Muscle of arm (tissue), 12 donors: Measurements from ENCODE around the gene DOK3. TPM values are rescaled to one million over a fixed set of nuclear protein-coding genes. Genes with fewer than 3 reads are reported as not detected.
"Not testable (repeated sequence)": the region's sequence is repeated elsewhere in the genome, so short reads cannot be mapped to it uniquely, and the experiment has no call there.

Source experiments
- DNase-seq: peaks from one replicate; pipeline ENCODE4 v3.0.0-alpha.2; 2013
- polyA plus RNA-seq, 12 donors: library from polyadenylated mRNA; unstranded; fragments of 120-200 nt; gene quantifications; one replicate each; pipeline ENCODE4 v1.2.1, GENCODE V29; 2013; ENCODE audit not compliant: insufficient read length in 12 of 12

Gene DOK3
- polyA plus RNA-seq, 12 donors: 4.5 to 14.6 (median 5.4) TPM; not detected in 2

DNA sequence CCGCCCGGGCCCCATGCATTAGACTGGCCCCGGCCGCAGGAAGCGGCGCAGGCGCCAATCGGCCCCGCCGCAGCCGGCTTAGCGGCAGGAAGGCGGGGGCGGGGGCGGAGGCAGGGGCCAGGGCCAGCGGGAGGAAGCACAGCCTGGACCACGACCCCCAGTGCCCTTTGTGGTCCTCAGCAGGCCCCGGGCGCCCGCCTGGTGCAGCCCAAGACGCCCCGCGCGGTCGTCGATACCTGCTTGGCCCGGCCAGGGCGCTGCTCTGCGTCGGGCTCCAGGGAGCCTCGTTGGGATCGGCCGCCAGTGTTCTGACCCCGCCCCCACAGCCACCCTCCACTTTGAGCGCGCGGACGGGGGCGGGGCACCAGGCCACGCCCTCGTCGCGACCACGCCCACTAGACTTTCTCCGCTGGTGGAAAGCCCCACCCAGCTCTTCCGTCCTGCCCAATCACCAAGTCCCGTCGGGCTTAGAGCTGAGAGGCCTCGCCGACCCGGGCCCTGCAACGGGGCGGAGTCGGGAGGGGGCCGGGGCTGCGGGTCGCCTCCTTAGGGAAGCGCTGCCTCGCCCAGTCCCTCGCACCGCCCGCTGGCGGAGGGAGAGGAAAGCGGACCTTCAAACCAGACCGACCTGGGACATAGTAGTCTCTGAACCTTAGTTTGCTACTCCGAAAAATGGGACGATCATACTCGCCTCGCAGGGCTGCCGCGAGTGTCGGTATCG is 12.2 kb downstream of the DOK3 start, which contains the start of gene PDLIM7:
Gene PDLIM7, minus strand, starts transcription at position 313 of the 721 bp plus-strand sequence. CDS start 1,092 bp downstream, outside the sequence.
- DNase-seq: peak; percentile 98

DNA sequence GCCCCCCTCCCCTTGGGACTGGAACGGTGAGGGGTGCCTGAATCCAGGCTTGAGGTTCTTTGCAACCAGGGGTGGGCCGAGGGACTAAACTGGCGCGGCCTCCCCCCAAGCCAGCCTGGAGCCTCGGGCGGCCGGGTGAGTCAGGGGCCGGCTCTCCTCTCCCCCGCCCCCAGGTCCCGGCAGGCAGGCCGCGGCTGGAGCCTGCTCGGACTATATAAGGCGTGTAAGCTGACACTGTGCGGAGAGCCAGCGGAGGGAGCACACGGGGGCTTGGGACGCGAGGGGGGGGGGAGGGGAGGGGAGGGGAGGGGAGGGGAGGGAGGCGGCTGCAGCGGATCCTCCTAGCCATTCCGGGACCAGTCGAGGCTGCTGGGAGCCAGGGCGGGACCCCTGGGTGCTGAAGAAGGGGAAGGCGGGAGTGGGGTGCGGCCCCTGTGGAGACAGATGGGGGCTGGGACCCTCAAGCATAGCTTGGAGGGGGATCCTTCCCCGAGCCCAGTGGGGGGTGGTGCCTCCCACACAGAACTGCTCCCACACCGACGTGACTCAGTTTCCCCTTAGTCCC is 12.8 kb downstream of the DOK3 start:
- peak; percentile 86 for DNase-seq

DNA sequence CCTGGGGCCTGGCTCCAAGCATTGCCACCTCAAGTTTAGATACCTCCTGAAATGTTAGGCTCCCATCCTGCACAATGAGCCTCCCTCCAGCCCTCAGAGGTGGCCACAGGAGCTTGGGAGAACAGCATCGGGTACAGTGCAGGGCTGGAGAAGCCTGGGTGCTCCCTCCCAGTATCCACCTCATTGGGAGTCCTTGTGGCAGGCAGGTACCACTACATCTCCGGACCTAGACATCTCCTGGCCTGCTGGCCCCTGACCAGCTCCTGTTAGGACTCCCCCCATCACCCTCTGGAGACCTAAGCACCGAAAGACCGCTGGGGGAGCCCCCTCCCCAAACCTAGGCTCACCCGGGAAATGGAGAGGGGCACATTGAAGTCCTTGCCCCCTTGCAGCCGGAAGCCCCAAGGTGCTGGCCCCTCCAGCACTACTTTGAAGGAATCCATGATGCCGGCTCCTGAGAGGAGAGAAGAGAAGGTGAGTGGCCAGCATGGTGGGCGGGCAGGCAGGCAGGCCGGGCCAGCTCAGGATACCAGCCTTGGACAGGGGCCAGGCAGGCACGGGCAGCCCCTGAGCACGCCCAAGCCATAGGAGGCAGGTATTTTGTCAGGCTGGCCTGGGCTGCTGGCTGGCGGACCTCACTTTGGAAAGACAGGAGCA is 13.4 kb downstream of the DOK3 start:
- no peak for DNase-seq

DNA sequence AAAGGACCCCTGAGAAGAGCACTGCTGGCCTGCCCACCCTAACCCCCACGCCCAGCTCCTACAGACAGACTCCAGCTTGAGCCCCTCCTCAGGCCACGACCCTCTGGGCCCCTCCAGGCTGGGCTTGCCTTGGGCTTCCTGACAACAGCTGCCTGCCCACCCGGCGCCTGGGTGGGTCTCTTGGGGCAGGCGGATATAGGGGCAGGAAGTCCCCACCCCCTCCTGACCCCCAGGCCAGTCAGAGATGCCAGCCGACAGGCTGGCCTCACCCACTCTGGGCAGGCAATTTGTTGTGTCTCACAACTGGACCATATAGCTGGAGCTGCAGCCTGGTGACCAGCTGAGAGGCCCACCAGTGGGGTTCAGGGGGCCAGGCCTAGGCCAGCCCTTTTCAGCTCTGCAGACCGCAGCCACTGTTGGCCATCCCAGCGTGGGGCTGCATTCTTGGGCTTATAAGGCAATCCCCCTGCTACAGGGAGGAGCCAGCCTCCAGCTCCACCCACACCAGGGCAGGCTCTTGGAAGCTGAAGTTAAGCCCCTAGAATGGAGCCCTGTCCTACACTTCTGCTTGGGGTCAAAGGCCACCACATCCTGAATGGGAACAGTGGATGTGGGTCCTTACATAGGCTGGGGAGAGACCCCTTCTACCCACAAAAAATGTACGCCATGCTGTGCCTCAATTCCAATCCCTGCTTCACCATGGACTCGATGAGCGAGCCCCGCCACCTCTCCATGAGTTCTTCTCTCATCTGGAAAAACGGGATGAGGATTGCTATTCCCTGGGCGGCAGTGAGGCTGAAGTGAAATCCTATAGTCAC is 14.2 kb downstream of the DOK3 start:
- DNase-seq: peak; percentile 79

DNA sequence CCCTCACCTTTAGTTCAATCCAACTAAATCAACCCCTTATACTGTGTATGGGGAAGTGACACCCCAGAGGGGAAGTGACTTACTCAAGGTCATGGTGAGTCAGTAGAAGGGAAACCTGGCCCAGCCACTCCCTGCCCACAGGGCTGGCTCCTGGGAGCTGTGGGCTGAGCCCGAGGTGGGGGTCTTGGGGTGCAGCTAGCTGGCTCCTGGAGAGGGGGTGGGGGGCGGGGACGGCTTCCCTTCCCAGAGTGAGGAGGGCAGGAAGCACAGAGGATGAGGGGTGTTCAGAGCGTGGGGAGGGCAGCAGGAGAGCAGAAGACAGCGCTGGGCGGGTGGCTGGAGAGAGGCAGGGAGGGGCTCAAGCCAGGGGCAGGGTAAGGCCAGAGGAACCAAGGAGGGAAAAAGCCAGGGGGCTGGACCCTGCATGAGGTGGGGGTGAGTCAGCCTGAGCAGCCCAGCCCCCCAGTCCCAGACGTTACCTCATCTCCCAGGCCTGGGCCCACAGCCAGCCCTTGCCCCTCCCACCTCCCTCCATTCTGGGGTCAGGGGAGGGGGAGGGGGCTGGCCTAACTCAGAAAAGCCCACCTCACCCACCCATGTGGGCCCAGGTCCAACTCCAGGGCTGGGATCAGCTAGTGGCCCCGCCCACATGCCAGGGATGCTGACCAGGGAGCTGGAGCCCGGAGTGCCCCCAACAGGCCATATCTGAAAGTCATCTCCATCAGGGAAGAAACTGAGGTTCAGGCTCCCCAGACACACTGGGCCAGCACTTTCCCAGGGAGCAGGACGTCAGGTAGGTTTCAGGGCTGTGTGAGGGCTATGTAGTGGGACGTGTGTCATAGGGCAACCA is 15.1 kb downstream of the DOK3 start:
- peak; percentile 77 for DNase-seq

DNA sequence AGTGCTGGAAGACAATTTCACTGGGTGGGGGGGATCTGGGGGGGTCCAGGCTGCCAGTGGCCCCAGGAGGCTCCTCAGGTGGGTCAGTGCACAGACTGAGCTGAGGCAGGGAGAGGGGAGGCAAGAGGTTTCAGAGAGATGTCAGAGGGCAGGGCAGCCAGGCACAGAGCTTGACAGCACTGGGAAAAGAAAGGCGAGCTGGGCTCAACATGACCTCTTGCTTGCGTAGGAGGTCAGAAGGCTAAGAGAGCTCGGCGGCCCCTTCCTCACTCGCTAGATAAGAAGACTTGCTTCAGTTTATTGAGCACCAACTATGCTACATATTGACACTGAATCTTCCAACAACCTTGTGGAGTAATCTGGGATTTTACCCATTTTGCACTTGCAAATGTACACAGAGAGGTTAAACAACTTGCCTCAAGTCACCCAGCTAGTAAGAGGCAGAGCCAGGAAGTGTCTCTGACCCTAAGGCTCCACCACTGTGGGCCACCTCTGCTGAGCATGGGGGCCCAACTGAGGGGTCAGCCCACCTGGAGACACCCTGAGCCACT is 15.8 kb downstream of the DOK3 start:
- no peak for DNase-seq

DNA sequence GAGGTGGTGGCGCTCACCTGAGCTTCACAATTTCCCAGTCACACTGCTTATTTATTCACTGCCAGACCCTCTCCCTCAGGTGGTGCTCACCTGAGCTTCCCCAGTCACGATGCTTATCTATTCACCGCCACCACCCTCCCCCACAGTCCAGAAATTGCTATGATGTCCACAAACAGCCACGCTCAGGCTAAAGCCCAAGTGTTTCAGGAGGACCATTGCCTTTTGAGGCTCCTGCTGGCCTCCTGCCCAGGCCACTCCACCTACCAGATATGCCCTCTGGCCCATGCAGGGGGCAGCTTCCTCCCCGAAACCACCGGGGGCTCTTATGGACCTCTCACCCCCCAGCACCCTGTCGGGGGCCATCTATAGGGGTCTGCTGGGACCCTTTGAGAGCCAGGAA is 16.8 kb downstream of the DOK3 start:
- no peak for DNase-seq

DNA sequence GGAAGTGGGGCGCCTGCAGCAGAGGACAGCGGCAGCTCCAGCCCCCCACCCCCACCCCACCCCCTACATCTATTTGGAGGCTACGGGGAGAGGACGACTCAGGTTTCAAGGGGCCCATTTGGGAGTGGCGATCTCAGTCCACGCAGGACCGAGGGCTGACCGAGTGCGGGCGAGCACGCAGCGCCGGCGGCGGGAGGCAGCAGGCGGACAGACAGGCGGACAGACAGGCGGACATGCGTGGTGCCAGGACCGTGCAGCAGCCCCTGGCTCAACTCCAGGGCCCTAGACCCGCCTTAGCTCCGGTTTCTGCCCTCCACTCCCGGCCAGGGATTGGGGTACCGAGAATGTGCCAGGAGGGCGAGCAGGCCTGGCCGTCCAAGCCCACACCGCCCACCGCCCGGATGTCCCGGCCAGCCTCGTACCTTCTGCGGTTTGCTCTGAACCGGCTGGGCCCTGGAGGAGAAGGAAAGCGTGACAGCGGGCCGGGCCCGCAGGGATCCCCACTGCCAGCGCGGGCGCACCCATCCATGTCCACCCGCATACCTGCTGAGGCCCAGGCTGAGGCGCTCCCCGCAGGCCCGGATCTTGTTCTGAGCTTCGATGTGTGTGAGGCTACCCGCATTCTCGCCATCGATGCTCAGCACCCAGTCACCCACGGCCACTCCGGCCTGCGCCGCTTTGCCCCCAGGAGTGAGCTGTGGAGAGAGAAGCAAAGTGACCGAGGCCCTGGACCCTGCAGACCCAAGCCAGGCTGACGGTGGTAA is 17.5 kb downstream of the DOK3 start:
- no peak for DNase-seq

DNA sequence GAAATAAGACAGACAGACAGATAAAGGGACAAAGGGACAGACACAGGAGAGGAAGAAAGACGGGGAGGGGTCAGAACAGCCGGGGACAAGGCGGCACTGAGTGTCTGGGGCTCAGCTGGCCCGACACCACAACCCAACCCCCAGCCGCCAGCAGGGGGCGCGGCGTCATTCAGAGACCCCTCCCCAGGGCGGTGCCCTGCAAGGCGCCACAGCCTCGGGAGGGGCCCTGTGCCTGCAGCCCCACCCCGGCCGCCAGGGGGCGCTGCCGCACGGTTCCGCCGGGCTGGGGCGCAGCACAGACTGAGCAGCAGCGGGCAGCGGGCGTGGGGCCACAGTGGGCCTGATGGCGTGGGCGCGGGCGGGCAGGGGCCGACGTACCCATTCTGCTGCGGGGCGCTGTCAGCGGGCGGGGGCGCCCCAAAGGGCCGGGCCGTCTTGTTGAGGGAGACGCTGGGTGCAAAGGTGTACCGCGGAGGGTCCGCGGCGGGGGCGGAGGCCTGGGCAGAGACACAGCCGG is 18.1 kb downstream of the DOK3 start:
- DNase-seq: no peak

DNA sequence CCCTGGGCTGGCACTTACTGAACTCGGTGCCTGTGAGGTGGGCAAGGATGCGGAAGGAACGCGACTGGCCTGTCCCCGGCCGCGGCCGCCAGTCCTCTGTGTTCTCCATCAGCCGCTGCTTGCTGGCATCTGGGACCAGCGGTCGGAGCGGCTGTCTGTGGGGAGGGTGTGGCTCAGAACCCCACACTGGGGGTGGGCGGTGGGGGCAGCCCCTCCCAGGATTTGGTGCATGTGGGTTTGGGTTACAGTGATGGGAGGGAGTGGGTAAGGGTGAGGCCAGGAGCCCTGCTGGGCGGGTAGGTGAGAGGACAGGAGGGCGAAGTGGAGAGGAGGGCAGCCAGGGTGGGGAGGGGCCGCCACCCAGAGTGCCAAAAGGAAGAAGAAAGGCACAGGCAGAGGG is 18.6 kb downstream of the DOK3 start:
- DNase-seq: no peak

DNA sequence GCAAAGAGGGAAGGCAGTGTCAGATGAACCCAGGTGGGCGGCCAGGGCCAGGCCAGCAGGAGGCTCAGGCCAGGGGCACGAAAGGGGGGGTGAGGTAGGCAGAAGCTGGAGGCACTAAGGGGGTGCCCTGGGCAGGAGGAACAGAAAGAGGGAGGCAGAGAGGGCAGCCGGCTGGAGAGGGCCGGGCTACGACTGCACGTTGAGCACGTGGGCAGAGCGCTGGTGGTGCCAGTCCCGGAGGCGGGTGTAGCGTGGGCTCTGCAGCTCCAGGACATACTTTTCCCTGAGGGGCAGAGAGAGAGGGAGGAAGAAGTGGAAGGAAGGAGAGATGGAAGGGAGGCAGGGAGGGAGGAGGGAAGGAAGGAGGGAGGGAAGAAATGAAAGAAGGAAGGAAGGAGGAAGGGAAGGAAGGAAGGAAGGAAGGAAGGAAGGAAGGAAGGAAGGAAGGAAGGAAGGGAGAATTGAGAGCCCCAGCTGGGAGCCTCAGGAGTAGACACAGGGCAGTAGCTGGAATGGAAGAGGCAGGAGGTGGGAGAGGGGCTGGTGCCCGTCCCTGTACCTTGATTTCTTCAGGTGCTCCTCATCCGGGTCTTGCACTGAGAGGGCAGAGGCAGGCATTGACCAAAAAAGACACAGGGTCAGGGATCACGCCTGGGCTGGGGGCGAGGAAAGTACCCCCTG is 19.2 kb downstream of the DOK3 start:
- DNase-seq: no peak

DNA sequence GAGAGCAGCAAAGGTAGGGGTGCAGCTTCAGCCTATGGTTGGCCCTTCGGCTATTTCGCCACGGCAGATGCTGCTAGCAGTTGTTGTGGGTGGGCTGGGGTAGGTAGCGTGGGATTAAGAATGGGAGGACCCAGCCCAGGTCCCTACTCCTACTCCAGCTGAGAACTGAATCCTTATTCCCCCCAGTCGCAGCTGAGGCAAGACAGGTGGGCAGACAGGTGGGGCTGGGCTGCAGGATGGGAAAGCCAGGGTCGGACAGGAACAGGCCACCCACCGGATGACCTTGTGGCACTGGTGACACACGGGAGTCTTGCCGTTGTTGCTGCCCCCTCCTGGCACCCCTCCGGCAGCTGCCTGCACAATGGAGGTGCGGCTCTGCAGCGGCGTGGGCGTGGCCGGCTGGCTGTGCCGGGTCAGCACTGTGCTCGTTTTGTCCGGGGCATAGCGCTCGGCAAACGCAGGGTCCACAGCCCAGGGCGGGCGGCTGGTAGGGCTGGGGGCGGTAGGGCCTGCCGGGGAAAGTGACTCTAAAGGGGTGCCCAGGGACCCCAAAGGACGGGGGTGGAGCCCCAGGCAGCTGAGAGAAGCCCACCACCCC is 20.4 kb downstream of the DOK3 start:
- no peak for DNase-seq

DNA sequence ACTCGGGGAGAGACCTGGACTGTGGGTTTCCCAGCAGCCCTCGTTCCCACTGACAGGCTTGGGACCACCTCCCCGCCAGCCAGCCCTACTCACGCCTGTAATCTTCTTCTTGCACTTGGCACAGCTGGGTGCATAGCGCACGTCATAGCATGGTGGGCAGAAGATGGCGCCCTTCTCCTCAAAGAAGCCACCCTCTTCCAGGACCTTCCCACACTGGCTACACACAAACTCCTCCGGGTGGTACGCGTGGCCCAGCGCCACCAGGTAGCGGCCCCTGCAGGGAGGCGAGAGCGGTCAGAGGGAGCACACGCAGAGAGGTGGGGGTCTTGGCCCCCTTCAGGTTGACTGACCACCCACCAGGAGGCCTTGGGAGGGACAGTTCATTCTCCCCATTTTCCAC is 21.7 kb downstream of the DOK3 start:
- no peak for DNase-seq

DNA sequence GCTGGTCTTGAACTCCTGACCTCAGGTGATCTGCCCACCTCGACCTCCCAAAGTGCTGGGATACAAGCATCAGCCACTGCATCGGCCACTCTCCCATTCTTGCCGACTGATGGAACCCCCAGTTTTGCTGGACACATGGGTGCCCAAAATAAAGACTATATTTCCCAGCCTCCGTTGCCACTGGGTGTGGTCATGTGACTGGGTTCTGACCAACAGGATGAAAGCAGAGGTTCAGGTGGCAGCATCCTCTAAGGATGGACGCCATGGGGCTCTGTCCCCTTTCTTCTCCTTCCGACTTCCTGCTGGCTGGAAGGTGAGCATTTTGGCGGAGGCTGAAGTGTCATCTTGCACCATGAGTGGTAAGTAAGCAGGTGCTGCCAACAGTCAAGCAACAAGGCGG is 22.5 kb downstream of the DOK3 start:
- DNase-seq: no peak

DNA sequence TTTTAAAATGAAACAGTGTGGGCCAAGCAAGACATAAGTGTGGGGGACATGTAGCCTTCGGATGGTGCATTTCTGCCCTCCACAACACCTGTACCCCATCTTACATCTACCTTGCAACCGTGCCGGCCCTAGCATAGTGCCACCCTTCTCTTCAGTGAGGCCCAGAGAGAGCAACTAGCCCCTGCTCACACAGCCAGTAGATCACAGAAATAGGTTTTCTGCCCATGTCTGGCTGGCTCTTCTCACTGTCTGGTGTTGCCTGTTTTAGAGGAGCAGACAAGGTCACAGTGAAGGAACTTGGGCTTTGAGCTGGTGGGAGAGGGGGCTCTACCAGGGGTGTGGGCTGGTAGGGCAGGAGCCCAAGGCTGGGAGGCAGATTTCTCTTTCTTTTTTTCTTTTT is 23.4 kb downstream of the DOK3 start:
- DNase-seq: no peak

DNA sequence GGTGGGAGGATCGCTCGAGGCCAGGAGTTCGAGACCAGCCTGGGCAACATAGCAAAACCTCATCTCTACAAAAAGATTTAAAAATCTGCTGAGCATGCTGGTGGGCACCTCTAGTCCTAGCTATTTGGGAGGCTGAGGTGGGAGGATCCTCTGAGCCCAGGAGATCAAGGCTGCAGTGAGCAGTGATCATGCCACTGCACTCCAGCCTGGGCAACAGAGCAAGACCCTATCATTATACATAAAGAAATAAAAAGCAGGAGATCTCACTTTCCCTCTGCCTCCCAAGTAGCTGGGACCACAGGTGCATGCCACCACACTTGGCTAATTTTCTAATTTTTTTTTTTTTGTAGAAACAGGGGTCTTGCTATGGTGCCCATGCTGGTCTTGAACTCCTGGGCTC is 23.9 kb downstream of the DOK3 start:
- DNase-seq: not testable (repeated sequence)

DNA sequence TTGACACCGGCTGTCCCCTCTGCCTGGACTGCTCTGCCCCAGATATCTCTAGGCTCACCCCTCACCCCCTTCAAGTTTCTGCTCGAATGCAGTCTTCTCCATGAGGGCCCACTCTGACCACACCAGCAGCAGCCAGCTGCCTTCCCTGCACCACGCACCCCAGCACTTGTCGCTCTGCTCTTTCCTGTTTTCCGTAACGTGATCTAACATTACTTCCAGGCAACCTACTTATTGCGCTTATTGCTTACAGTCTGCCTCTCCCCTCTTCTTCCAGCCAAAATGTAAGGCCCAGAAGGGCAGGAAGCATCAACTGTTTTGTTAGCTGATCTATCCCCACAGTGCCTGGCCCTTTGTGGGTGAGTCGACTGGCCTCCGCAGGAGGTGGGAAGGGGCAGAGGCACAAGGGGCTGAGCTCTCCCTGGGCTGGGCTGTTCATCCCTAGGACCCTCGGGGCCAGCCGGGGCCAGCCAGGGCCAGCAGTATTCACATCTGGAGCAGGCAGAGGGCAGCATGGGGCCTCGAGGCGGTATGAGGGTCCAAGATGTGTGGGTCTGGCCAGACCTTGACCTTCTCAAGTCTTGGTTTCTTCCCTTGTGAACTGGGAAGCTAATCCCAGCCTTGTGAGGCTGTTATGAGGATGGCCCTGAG is 24.6 kb downstream of the DOK3 start:
- DNase-seq: no peak
